ENCODE results near the gene CLDN7. TPM values are rescaled to one million over a fixed set of nuclear protein-coding genes. Genes with fewer than 3 reads are reported as not detected.

Gene CLDN7
- total RNA-seq, 1 donor from 2014 or later: 0.42 TPM

DNA sequence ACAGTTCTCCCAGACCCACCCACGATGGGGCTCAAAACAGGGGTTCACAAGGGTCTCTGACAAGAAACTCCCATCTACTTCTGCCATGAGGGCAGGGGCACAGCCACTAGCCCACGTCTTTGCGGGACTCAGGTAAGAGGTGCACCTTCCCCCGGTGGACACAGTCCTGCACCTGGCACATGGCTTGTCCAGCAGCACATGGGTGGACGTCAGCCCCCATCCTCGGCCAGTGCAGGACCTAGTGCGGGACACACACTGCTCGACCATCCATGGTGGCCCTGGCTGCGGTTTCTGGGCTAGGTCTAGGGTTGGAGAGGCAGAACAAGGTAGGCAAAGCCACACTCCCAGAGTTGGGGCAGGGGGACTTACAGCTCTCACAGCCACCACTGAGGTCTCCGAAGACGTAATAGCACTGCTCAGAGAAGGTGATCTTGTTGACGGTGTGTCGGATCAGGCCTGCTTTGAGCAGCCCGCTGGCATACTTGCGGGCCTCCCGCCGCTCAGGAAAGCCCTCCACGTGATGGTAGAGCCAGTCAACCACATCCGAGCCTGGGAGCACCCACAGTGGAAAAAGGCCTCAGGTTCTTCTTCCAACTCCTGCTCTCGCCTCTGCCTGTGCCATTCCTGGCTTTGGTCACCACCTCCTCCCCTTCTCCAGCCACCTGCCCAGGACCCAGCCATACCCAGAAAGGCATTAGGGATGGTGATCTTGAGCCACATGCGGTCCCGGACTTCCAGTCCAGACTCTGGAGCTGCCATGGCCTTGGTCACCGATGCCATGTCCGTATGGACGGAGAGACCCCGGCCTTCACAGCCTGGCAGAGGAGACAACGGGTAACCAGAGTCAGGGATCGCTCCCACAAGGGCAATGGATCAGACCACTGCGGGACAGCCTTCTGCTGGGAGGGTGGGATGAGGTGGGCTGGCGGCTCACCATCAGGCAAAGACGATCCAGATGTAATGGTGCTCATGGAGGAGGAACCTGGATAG is 35.3 kb downstream of the CLDN7 start:
- TF ChIP-seq, protein P1, sequence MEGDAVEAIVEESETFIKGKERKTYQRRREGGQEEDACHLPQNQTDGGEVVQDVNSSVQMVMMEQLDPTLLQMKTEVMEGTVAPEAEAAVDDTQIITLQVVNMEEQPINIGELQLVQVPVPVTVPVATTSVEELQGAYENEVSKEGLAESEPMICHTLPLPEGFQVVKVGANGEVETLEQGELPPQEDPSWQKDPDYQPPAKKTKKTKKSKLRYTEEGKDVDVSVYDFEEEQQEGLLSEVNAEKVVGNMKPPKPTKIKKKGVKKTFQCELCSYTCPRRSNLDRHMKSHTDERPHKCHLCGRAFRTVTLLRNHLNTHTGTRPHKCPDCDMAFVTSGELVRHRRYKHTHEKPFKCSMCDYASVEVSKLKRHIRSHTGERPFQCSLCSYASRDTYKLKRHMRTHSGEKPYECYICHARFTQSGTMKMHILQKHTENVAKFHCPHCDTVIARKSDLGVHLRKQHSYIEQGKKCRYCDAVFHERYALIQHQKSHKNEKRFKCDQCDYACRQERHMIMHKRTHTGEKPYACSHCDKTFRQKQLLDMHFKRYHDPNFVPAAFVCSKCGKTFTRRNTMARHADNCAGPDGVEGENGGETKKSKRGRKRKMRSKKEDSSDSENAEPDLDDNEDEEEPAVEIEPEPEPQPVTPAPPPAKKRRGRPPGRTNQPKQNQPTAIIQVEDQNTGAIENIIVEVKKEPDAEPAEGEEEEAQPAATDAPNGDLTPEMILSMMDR (IDR thresholded peaks at IDR 0.05): no peak
- H3K4me3 Mint-ChIP-seq (ENCODE audit: unreplicated experiment): no peak overlapping the region
- peaks cover 34% of the 10 kb centered on the region for H3K4me1 Mint-ChIP-seq (ENCODE audit: low read depth)
- no peak for DNase-seq (ENCODE audit: low spot score)
- peak overlapping the region; percentile 8 for H3K27ac Mint-ChIP-seq (ENCODE audit: unreplicated experiment)
- H3K27me3 Mint-ChIP-seq (ENCODE audit: low read depth): no peaks in the 10 kb centered on the region
- H3K36me3 Mint-ChIP-seq (ENCODE audit: low read depth): peaks cover 29% of the 10 kb centered on the region
- no peaks in the 10 kb centered on the region for H3K9me3 Mint-ChIP-seq (ENCODE audit: low read depth)

DNA sequence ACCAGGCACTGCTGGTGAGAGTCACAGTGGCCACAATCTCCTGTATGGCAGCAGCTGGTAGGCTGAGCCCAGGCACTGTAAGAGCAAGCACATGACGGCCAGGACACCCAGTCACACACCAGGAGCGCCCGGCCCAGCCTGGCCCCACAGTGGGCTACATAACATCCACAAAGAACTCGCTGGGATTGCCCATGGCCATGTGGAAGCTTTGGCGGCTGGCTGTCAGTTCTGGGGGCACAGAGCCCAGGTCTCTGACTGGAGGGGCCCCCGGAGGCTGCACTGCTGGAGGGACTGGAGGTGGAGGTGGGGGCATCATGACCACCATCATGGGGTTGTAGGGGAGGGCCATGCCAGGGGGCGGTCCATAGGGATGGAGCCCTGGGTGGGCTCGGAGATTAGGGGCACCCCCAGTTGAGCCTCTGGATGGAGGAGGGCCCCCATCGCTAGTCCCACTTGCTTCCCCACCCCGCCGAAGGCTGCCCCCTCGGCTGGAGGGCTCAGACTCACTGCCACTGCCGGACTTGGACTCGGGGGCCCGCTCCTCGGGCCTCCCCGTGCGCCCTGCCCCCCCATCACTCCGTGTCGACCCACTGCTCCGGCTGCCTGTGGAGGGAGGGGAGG is 36.5 kb downstream of the CLDN7 start:
- DNase-seq (ENCODE audit: low spot score): no peak

DNA sequence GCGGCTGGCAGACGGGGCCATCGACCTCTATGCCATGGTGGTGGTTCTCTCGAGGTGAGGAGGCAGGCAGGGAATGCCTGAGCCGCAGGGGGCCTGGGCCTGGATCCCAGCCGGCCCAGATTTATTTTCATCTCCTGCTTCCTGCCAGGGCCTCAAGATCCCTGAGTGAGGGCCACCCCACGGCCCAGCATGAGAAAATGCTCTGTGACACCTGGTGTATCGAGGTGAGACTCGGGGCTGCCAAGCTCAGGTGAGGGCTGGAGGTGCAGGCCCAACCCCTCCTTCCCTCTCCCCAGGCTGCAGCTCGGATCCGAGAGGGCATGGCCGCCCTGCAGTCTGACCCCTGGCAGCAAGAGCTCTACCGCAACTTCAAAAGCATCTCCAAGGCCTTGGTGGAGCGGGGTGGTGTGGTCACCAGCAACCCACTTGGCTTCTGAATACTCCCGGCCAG is 37.6 kb downstream of the CLDN7 start:
- peaks cover 29% of the 10 kb centered on the region for H3K36me3 Mint-ChIP-seq (ENCODE audit: low read depth)
- H3K4me3 Mint-ChIP-seq (ENCODE audit: unreplicated experiment): no peak overlapping the region
- DNase-seq (ENCODE audit: low spot score): no peak
- TF ChIP-seq, protein P1 (IDR thresholded peaks at IDR 0.05): no peak
- H3K27me3 Mint-ChIP-seq (ENCODE audit: low read depth): no peaks in the 10 kb centered on the region
- peaks cover 44% of the 10 kb centered on the region for H3K4me1 Mint-ChIP-seq (ENCODE audit: low read depth)
- peak overlapping the region; percentile 80 for H3K27ac Mint-ChIP-seq (ENCODE audit: unreplicated experiment)
- no peaks in the 10 kb centered on the region for H3K9me3 Mint-ChIP-seq (ENCODE audit: low read depth)

More for the DNA sequence above, 36.5 kb downstream of the CLDN7 start:
- Mint-ChIP-seq H3K4me3 (ENCODE audit: unreplicated experiment) (no peak overlapping the region), H3K4me1 (ENCODE audit: low read depth) (peaks cover 41% of the 10 kb centered on the region), H3K27me3 (ENCODE audit: low read depth) (no peaks in the 10 kb centered on the region), H3K36me3 (ENCODE audit: low read depth) (peaks cover 31% of the 10 kb centered on the region), H3K9me3 (ENCODE audit: low read depth) (no peaks in the 10 kb centered on the region), H3K27ac (ENCODE audit: unreplicated experiment) (no peak overlapping the region)
- TF ChIP-seq, protein P1 (IDR thresholded peaks at IDR 0.05): no peak

DNA sequence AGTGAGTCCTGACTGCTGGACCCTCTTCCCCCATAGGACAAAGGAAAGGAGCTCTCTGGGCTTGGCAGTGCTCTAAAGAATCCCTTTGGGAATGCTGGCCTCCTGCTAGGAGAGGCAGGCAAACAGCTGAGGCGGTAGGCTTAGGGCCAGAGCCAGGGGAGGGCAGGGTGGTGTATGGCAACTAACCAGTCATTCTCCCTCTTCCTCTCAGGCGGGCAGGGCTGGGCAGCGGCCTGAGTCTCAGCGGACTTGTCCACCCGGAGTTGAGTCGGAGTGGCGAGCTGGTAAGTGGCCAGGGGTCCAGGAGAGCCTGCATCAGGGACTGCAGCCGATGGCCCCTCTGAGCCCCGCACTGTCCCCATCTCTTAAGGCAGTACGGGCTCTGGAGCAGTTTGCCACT is 38.2 kb downstream of the CLDN7 start:
- Mint-ChIP-seq H3K9me3 (ENCODE audit: low read depth) (no peaks in the 10 kb centered on the region), H3K4me3 (ENCODE audit: unreplicated experiment) (no peak overlapping the region), H3K4me1 (ENCODE audit: low read depth) (peaks cover 50% of the 10 kb centered on the region), H3K27ac (ENCODE audit: unreplicated experiment) (peak overlapping the region; percentile 83), H3K36me3 (ENCODE audit: low read depth) (peaks cover 25% of the 10 kb centered on the region), H3K27me3 (ENCODE audit: low read depth) (no peaks in the 10 kb centered on the region)
- TF ChIP-seq, protein P1 (IDR thresholded peaks at IDR 0.05): no peak
- DNase-seq (ENCODE audit: low spot score): no peak

DNA sequence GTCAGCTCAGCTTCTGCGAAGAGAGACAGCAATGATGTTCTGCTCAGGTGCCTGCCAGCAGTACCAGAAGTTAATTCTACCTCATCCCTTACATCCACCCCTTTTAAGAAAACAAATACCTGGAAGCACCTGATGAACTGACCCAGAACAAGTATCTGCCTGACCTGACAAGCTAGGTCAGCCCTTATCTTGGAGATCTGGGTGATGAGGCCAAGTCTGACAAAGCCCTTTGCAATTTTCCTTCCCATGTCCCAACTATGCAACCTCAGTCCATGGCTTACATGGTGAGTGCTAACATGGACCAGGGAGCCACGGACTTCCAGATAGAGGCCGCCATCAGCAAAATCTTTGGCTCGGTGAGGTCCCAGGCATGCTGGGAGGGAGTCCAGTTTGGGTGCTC is 38.9 kb downstream of the CLDN7 start:
- no peaks in the 10 kb centered on the region for H3K27me3 Mint-ChIP-seq (ENCODE audit: low read depth)
- no peaks in the 10 kb centered on the region for H3K9me3 Mint-ChIP-seq (ENCODE audit: low read depth)
- peak overlapping the region; percentile 71 for H3K27ac Mint-ChIP-seq (ENCODE audit: unreplicated experiment)
- peaks cover 56% of the 10 kb centered on the region for H3K4me1 Mint-ChIP-seq (ENCODE audit: low read depth)
- no peak overlapping the region for H3K4me3 Mint-ChIP-seq (ENCODE audit: unreplicated experiment)
- no peak for DNase-seq (ENCODE audit: low spot score)
- peaks cover 20% of the 10 kb centered on the region for H3K36me3 Mint-ChIP-seq (ENCODE audit: low read depth)
- TF ChIP-seq, protein P1 (IDR thresholded peaks at IDR 0.05): no peak

All from chondrocyte (in vitro differentiated cells).